ENCODE results near the gene TBX1. TPM values are rescaled to one million over a fixed set of nuclear protein-coding genes. Genes with fewer than 3 reads are reported as not detected.

The TBX1 gene
- total RNA-seq, 3 donors from 2014 or later = 0.96 to 9.2 (median 2.9) TPM

GRCh38 chr22:19810381-19811201 lies 50.0 kb downstream of the TBX1 start:
- no peaks in the 10 kb centered on the region for H3K27me3 ChIP-seq
- DNase-seq (ENCODE audit: low spot score in 2 of 2) = peak in 1 of 2 donors; percentile 49
- no peaks in the 10 kb centered on the region for H3K36me3 ChIP-seq
- peaks cover 5 to 7% of the 10 kb centered on the region in 2 donors for H3K4me1 ChIP-seq
- TF ChIP-seq POLR2A (IDR thresholded peaks at IDR 0.05) = no peak
- no peaks in the 10 kb centered on the region for H3K9me3 ChIP-seq
- intact Hi-C loops (cut with DNase I; ENCODE audit: low total_unique reads) = no loop called here
- H3K4me3 ChIP-seq = no peak overlapping the region
- H3K27ac ChIP-seq = no peak overlapping the region

DNA sequence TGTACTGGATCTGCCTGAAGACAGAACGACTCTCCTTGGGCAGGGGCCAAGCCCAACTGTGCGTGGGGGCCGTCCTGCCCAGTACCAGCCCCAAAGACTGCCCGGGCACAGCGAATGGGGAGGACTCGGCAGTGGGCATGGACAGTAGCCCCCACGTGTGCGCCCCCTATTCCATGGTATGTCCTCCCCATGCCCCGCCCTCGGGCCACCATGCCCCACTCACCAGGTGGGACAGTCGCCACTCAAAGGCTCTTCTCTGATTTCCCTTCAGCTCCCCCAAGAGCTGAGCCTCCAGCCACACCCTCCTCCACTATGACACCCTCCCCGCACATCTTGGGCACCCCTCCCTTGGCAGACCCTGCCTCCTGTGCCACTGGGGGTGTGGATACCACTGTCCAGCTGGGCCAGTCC lies 50.6 kb downstream of the TBX1 start:
- Histone ChIP-seq H3K4me1 (peaks cover 2 to 4% of the 10 kb centered on the region in 2 donors), H3K9me3 (no peaks in the 10 kb centered on the region), H3K36me3 (no peaks in the 10 kb centered on the region), H3K27me3 (no peaks in the 10 kb centered on the region), H3K4me3 (no peak overlapping the region), H3K27ac (no peak overlapping the region)
- TF ChIP-seq POLR2A (IDR thresholded peaks at IDR 0.05) = no peak
- no peak for TF ChIP-seq POLR2AphosphoS5 (IDR thresholded peaks at IDR 0.05)
- TF ChIP-seq, protein P1, sequence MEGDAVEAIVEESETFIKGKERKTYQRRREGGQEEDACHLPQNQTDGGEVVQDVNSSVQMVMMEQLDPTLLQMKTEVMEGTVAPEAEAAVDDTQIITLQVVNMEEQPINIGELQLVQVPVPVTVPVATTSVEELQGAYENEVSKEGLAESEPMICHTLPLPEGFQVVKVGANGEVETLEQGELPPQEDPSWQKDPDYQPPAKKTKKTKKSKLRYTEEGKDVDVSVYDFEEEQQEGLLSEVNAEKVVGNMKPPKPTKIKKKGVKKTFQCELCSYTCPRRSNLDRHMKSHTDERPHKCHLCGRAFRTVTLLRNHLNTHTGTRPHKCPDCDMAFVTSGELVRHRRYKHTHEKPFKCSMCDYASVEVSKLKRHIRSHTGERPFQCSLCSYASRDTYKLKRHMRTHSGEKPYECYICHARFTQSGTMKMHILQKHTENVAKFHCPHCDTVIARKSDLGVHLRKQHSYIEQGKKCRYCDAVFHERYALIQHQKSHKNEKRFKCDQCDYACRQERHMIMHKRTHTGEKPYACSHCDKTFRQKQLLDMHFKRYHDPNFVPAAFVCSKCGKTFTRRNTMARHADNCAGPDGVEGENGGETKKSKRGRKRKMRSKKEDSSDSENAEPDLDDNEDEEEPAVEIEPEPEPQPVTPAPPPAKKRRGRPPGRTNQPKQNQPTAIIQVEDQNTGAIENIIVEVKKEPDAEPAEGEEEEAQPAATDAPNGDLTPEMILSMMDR (IDR thresholded peaks at IDR 0.05) = no peak
- DNase-seq (ENCODE audit: low spot score in 2 of 2) = peak in 1 of 2 donors; percentile 44
- intact Hi-C loops (cut with DNase I; ENCODE audit: low total_unique reads) = no loop called here

DNA sequence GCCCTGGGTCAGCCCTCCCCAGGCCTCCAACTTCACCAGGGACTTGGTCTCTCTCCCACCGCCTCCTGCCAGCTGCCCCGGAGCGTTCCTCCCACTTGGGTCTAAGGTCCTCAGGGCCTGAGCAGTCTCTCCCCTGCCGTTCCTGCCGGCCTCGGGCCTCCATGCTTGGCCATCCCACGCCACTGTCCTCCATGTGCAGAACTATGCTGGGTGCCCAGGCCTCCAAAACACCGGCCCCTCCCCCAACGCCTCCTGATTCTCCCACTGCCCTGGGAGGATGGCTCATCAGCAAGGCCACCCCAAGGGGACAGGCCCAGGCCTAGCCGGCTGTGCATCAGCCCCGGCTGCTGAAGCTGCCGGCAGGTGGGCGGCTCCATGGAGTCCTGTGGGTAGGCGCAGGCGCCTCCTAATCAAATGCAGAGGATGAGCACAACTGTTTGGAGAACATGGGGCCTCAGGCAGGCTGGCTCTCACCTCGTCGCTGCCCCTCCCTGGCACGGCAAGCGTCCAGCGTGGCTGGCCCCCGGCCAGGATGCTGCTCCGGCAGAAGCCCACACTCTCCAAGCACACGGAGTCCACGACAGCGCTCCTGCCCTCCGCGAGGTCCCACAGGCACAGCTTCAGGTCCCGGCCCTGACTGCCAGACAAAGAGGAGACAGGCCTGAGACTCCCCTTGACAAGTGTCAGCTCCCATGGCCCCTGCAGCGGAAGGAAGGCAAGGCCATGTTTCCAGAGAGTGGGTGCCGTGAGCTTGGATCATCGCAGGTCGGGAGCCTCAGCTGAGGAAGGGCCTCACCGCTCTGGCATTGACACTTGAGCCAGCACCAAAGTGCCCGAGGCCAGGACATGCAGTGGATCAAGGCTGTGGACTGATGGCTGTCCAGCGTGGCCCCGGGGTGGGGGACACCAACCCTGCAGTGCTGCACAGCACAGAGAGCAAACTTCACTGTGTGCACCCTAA lies 51.5 kb downstream of the TBX1 start:
- no peaks in the 10 kb centered on the region for H3K27me3 ChIP-seq
- no peaks in the 10 kb centered on the region for H3K4me1 ChIP-seq
- H3K36me3 ChIP-seq = no peaks in the 10 kb centered on the region
- intact Hi-C loops (cut with DNase I; ENCODE audit: low total_unique reads) = no loop called here
- no peak overlapping the region for H3K4me3 ChIP-seq
- no peak overlapping the region for H3K27ac ChIP-seq
- TF ChIP-seq, protein P1 (IDR thresholded peaks at IDR 0.05) = no peak
- no peak for TF ChIP-seq POLR2A (IDR thresholded peaks at IDR 0.05)
- TF ChIP-seq POLR2AphosphoS5 (IDR thresholded peaks at IDR 0.05) = no peak
- no peaks in the 10 kb centered on the region for H3K9me3 ChIP-seq
- DNase-seq (ENCODE audit: low spot score in 2 of 2) = peak; percentile 13 to 44

DNA sequence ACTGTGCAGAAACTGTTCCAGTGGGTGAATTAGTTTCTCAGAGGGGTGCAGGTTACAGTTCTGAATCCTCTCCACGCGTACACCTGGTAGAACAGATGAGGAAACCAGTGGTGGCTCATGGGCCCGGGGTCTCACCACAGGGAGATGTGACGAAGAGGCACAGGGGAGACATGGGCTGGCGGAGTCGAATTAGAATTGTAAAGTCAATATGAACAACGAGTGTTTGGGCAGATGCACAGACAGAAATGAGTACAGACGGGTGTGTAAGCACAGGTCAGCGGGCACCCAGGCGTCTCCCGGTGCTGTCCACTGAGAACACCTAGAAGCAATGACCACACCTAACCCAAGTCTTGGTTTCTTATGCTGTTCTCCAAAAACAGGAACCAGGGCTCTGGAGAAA lies 52.3 kb downstream of the TBX1 start:
- DNase-seq (ENCODE audit: low spot score in 2 of 2) = peak in 1 of 2 donors; percentile 11
- Histone ChIP-seq H3K4me1 (no peaks in the 10 kb centered on the region), H3K4me3 (no peak overlapping the region), H3K27me3 (no peaks in the 10 kb centered on the region), H3K9me3 (no peaks in the 10 kb centered on the region), H3K36me3 (no peaks in the 10 kb centered on the region), H3K27ac (no peak overlapping the region)
- TF ChIP-seq POLR2AphosphoS5 (IDR thresholded peaks at IDR 0.05) = no peak
- TF ChIP-seq POLR2A (IDR thresholded peaks at IDR 0.05) = no peak
- TF ChIP-seq, protein P1 (IDR thresholded peaks at IDR 0.05) = no peak
- intact Hi-C loops (cut with DNase I; ENCODE audit: low total_unique reads) = no loop called here

DNA sequence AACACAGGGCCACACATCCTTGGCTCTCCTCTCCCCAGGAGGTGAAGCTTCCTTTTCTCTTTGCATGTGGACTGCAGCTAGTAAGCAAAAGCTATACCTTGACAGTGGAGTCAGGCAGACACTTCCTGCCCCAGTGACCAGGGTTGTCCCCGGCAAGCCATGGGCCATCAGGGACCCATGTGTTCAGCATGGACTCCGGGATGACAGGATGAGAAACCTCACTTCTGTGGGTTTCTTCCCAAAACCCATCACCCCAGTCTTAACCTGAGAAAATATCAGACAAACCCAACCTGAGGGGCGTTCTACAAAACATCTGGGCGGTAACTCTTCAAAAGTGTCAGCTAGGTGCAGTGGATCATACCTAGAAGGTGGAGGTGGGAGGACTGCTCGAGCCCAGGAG lies 53.9 kb downstream of the TBX1 start:
- DNase-seq (ENCODE audit: low spot score in 2 of 2) = peak in 1 of 2 donors; percentile 5
- no peak overlapping the region for H3K27ac ChIP-seq
- intact Hi-C loops (cut with DNase I; ENCODE audit: low total_unique reads) = no loop called here
- no peak overlapping the region for H3K4me3 ChIP-seq
- H3K4me1 ChIP-seq = no peaks in the 10 kb centered on the region
- TF ChIP-seq POLR2AphosphoS5 (IDR thresholded peaks at IDR 0.05) = no peak
- TF ChIP-seq POLR2A (IDR thresholded peaks at IDR 0.05) = no peak
- TF ChIP-seq, protein P1 (IDR thresholded peaks at IDR 0.05) = no peak
- H3K9me3 ChIP-seq = no peaks in the 10 kb centered on the region
- no peaks in the 10 kb centered on the region for H3K36me3 ChIP-seq
- no peaks in the 10 kb centered on the region for H3K27me3 ChIP-seq
